ENCODE measurements around the gene DPEP3. TPM values are rescaled to one million over a fixed set of nuclear protein-coding genes. Genes with fewer than 3 reads are reported as not detected.
A peak's percentile ranks its signal among the peaks of the same experiment; 100 is the strongest.
"Not testable (repeated sequence)": the region's sequence is repeated elsewhere in the genome, so short reads cannot be mapped to it uniquely, and the experiment has no call there.

DPEP3 gene
- total RNA-seq, 1 donor from 2014 or later, result not detected

DNA sequence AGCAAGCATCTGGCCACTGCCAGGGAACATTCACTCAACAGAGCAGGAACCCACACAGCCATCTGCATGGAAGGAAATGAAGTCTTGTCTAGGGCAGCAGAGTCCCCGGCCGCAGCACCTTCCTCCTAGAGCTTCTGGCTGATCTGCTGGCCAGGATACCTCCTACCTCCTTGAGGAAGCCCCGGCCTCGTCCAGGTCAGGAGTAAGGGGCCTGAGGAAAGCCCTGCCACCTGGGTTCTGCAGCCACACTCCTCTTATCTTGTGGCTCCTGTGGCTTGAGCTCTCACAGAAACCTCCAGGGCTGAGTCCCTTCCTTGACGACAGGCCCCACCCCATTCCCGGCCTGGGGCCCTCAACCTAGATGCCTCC lies 13.7 kb upstream of the DPEP3 start:
- not testable (repeated sequence) for DNase-seq (ENCODE audit: low read depth)

DNA sequence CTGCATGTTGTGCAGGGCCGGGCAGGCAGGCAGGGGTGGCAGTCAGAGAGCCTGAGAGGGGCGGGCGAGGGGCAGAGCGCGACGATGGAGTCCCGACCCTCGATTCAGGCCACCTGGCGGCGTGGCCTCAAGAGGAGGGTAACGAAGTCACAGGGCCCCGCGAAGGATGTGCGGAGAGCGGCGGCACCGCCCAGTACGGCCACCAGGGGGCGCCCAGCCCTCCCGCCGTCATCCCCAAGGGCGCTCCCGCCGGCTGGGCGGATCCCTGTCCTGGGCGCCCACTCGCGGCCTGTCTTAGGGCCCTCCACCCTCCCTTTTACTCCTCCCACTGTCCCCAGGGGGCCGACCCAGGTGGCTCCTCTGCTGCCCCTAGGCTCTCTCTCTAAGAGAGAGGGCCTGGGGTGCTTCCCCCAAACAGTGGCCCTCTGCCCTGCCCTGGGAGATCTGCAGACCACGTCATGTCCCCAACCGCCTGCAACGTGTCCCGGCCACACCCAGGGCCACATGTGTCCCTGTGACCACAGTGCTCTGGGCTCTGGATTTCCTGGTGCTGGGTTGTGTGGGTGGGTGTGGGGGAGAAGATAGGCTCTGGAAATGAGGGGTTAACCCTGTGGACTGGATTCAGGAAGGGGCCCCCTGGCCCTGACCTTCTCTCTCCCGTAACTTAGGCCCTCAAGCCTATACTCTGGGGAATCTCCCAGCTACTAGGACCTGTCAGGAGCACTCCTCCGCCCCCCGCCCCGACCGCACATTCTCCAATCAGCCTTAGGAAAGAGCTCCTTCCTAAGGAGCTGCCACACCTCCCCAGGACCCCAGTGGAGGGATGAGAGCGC lies 13.1 kb upstream of the DPEP3 start:
- DNase-seq (ENCODE audit: low read depth), result peak; percentile 65

DNA sequence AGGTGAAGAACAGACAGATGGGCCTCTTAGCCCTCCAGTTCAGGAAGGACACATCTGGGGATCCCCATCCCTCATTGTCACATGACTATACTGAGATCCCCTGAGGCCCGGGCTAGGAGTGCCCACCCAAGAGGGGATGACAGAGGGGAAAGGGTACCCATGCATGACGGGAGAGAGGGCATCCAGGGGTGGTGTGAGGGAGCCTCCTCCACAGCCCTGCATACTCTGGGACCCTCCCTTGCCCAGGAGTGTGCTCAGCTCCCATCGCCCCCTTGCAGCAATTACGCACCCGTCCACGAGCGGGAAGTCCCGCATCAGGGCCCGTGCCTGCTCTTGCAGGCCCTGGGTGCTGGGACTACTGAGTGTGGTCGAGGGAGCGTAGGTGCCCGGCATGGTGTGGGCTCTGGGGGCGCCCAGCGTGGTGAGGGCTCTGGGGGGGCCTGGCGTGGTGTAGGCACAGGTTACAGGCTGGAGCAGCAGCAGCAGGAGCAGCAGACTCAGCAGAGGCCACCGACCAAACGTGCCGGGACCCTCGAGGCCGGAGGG lies 12.4 kb upstream of the DPEP3 start:
- no peak for DNase-seq (ENCODE audit: low read depth)

DNA sequence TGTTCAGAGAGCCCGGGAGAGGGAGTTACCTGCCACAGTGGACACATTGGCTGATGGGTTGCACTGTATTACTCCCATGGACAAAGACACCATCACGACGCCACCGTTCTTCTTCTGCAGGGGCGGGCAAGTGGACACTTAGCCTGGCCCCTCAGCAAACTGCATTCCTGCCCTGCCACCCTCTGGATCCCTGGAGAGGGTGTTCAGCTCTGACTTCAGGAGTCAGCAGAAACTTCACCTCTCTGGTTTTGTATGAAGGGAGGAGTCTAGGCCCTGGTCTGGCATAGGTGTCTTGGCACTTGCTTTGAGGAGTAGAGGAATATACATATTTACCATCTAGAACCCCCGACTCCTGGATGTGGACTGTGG lies 9.7 kb upstream of the DPEP3 start:
- no peak for DNase-seq (ENCODE audit: low read depth)

DNA sequence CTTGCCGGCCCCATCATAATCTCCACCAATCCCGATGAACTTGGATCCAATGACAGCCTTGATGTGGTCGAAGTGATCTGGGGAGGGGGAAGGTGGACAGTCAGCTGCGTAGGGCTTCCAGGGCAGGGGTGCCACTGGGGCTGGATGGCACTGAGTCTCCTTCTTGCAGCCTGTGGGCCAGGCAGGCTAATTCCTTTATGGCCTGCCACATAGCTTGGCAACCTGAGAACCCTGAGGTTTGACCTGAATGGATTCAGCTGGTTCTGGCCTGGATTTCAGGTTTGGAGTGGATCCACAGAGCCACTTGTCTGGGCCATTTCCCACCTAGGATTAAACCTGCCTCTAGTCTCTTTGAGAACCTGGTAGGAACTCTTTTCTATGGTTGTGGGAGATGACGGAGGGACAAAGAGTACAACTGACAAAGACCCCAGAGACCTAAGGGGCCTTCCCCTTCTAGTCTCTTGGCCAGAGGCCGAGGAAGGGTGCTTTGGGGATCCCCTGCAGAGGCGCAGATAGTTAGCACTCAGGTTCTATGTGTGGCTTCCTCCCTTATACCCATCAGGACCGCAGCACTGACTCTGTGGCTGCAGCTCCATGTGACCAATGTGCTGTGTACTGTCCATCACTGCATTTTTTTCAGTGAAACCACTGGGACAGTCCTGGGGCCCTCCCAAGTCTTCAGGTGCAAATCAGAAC lies 9.2 kb upstream of the DPEP3 start:
- DNase-seq (ENCODE audit: low read depth), result peak; percentile 57

DNA sequence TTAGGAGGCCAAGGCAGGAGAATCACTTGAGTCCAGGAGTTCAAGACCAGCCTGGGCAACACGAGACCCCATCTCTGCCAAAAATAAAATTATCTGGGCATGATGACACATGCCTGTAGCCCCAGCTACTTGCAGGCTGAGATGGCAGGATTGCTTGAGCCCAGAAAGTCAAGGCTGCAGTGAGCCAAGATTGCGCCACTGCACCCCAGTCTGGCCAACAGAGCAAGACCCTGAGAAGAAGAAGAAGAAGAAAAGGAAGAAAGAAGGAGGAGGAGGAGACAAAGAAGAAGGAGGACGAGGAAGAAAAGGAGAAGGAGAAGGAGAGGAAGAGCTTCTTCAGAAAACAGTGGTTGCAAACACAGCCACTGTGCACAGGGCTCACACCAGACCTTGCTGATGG lies 8.4 kb upstream of the DPEP3 start:
- DNase-seq (ENCODE audit: low read depth), result no peak

DNA sequence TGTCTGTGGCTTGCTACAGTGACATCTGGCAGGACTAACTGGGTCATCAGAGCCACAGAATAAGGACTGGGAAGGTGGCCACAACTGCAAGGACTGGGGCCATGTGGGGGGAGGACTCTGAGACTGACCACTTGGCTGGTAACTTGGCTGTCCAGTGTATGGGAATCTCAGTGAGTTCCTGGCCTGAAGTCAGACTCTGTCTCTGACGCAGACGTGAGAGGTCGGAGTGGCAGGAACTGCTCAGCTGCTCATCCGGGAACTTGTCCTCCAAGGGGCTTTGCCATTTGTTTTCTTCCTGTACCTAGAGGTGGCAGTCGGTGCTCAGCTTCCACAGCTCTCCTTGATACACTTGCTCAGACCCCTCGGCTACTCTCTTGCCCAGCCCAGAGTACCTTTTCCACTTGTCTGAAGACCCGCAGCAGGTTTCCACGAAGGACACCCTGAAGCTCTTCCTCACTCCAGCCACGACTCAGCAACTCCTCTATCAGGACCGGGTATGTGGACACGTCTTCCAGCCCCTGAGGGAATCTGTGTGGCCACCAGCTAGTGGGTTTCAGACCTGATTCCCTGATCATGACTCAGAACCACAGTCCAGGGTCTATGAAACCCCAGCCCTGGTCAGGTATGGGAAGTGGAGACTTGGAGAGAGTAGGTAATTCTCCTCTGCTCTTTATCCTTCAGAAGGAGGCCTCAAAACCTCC lies 7.3 kb upstream of the DPEP3 start:
- peak; percentile 70 for DNase-seq (ENCODE audit: low read depth)

DNA sequence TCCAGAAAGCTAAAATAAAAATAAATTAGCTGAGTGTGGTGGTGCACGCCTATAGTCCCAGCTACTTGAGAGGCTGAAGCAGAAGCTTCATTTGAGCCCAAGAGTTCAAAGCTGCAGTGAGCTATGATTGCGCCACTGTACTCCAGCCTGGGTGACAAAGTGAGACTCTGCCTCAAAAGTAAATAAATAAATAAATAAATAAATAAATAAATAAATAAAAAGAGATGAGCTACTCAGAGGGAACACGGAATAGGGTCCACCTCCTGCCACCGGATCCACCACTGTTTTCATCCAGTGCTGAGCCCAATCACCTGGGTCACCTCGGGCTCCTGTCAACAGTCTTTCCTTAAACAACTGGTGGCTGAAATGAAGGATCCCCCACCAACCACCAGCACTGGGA lies 6.7 kb upstream of the DPEP3 start:
- no peak for DNase-seq (ENCODE audit: low read depth)

DNA sequence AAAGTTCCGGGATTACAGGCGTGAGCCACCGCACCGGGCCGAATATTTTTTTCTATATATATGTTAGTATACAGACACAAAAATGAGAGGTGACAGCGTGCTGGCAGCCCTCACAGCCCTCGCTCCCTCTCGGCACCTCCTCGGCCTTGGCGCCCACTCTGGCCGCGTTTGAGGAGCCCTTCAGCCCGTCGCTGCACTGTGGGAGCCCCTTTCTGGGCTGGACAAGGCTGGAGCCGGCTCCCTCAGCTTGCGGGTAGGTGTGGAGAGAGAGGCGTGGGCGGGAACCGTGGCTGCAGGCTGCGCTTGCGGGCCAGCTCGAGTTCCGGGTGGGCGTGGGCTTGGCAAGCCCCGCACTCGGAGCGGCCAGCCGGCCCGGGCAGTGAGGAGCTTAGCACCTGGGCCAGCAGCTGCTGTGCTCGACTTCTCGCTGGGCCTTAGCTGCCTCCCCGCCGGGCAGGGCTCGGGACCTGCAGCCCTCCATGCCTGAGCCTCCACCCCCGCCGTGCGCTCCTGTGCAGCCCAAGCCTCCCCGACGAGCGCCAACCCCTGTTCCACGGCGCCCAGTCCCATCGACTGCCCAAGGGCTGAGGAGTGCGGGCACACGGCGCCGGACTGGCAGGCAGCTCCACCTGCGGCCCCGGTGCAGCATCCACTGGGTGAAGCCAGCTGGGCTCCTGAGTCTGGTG lies 1.9 kb upstream of the DPEP3 start:
- DNase-seq (ENCODE audit: low read depth), result no peak

DNA sequence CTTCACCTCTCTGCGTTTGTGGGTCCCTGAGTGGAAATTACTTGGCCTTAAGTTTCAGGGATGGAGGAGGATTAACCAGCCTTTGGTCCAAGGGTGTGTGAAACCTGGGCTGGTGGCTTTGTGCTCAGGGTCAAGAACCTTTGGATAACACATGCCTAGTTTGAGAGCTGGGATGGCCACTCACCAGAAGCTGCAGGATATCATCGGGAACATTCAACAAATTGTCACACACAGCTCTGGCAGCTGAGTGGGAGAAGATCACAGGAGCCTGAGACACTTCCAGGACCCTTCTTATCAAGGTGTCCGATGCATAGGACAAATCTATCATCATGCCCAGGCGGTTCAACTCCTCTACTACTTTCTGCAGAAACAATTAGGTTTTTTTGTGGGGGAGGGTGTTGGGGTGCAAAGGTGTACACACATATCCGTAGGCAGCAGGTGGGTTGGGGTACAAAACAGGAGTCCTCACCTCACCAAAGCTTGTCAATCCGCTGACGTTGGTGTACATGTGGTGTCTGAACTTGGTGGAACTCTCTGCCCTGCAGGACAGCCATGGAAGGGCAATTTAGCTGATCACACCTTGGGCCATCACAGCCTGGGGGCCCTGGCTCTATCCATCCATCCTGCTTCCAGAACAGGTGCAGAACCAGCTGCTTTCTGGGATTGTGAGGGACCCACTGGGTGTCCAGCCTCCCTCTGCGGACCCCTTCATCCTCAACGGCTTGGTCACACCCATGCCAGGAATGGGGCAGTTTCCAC lies 2.7 kb downstream of the DPEP3 start:
- DNase-seq (ENCODE audit: low read depth), result no peak

DNA sequence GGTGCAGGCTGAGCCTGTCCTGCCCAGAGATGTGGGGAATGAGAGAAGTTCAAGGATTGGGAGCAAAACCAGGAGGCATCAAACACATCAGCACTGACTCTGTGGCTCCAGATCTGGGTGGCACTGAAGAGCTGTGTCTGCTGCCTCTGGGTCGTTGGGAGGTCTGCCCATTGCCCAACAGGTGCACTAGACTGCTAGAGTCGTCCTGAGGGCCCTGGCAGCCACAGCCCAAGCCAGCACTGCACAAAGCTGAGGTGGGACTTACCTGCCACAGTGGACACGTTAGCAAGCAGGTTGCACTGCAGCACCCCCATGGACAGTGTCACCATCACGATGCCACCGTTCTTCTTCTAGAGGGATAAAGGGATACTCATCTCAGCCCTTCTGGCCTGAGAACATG lies 3.3 kb downstream of the DPEP3 start:
- DNase-seq (ENCODE audit: low read depth), result no peak

DNA sequence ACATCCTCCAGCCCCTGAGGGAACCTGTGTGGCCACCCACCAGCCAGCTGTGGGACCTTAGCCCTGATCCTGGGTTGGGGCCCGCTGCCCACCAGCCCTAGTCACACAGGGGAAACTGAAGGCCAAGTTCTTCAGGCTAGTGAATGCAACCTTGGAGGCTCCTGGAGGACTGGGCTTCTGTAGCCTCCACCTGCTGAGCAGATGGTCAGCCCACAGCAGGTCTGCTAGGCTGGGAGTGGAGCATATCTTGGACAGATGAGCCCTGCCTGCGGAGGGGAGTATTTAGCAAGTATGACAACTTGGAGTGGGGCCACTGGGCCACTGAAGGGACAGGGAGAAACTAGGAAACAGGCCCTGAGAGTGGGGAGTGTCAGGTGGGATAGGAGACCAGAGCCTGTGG lies 4.1 kb downstream of the DPEP3 start:
- no peak for DNase-seq (ENCODE audit: low read depth)

DNA sequence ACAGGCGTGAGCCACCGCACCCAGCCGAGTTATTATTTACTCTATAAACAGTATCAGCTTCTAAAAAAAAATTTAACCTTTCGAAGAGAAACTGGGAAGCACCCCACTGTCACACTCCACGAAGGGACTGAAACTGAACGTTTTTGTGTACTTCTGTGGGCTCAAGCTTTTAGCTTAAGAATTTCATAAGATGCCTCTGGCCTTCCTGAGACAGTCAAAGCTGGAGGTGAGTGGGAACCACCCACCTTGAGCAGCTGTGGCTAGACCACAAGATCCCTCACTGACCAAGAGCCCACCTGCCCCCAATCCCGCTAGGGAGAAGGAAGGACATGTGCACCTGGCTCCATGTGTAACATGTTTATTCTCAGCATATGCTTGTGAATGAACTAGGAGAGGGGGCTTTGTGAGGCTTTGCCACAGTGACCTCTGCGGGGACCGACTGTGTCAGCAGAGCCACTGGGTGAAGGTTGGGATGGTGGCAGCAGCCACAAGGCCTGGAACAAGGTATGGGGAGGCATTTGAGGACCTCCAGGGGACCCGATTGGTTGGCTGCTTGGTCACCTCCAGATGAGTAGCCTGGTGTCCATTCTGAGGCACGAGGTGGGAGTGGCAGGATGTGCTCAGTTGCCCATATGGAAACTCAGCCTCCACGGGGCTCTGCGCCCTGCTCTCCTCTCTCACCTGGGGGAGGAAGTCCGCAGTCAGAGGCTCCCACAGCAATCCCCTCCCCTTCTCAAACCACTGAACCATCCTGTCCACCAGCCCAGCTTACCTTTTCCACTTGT lies 4.8 kb downstream of the DPEP3 start:
- no peak for DNase-seq (ENCODE audit: low read depth)

DNA sequence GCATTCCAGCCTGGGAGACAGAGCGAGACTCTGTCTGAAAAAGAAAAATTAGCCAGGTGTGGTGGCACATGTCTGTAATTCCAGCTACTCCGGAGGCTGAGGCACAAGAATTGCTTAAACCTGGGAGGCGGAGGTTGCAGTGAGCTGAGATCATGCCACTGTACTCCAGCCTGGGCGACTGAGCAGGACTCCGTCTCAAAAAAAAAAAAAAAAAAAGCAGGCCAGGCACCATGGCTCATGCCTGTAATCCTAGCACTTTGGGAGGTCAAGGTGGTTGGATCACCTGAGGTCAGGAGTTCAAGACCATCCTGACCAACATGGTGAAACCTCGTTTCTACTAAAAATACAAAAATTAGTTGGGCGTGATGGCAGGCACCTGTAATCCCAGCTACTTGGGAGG lies 8.0 kb downstream of the DPEP3 start:
- DNase-seq (ENCODE audit: low read depth), result not testable (repeated sequence)

DNA sequence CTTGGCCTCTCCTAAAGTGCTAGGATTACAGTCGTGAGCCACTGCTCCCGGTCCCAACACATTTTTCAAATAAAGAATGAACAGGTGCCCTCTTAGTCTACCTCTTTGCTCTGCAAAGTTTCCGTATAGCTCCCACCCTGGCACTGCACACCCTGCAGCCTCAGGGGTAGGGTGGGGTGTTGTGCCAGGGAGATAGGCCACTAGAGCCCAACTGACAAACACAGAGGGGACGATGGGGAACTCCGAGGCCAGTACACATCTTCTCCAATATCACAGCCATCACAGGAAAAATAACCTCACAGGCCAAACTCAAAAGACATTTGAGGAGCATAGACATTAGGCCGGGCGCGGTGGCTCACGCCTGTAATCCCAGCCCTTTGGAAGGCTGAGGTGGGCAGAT lies 9.2 kb downstream of the DPEP3 start:
- DNase-seq (ENCODE audit: low read depth), result no peak

DNA sequence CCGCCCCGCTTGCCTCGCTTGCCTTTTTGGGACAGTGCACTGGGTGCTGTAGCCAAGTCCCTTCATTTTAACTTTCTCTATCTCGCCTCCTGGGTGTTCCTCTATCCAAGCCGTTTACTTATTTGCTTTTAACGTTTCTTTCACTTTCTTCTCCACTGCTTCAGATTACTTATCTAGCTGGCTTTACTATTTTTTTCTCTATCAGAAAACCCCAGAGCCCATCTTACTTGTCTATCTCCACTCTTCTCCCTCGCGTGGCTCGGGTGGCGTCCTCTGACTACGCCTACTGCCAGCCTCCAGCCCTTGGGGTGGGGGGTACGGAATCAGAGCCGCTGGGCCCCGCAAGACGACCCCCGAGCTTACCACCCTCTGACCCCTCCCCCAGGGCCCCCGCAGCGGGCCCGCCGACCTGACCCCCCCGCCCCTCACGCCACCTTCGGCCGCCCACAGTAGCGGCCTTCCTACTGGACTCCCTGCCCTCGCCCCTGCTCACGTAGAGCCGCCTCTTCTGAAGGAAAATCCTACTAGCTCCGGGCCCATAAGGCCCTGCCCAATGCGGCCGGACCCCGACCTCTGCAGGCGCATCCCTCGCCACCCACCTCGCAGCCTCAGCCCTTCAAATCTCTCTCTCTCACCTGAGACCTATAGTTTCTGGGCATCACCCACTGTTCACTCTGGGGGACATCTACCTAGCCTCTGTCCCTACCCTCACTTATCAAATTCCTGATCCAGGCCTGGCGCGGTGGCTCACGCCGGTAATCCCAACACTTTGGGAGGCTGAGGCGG lies 10.9 kb downstream of the DPEP3 start:
- no peak for DNase-seq (ENCODE audit: low read depth)

DNA sequence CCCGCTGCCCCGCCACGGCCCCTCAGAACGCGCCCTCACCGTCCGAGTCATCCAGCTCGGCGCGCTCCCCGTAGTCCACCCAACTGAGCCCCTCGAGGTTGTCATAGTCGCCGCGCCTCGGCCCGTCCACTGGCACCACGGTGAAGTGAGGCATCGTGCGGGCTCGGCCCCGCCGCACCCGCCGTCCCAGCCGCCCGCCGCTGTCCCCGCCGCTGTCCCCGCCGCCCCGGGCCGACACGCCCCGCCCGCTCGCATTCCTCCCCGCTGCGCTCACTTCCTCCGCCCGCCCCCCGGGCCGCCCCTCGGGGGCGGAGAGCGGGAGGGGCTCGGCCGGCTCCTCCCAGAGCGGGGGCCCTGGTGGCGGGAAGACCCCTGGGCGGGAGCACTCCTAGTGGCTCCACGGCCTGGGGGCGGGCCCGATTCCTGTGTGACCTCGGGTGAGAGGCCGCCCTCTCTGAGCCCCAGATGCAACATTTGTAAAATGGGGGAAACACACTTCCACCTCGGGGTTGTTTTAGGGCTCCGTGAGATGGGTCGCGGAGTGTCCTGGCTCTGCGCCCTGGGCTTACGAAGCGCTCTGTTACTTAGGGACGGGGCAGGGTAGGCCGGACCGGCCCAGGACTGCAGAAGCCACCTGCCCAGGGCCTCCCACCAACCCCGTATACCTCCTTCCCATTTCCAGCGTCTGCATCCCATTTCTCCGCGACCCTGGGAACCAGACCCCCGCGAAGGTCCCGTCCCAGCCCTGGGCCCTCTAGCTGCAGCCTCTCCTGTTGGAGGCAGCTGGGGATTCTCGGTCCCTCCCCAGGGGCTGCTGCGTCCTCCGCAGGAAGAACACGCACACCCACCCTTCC lies 11.7 kb downstream of the DPEP3 start, which contains the start of gene SLC12A4:
Gene SLC12A4 (minus strand): TSS at position 238 of the 854 bp plus-strand sequence. CDS start 84 bp downstream, at position 154.
- peak; percentile 86 for DNase-seq (ENCODE audit: low read depth)

DNA sequence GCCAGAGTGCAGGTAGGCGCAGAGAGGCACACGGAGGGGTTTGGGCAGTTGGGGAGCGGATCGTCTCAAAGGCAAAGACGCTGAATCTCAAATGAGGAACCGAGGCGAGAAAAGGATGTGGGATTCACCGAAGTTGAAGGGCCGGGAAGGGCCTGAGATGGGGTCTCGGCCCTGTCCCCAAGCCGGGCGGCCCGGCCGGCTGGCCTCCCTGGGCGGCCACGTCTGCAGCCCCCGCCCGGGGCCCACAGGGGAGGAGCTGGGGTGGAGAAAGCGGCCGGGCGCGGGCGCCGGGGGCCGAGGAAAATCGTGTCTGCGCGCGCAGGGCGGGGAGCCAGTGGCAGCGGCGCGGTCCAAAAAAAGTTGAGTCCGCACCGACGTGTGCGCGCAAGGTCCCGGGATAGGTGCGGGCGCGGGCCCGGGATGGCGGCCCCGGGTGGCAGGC lies 12.3 kb downstream of the DPEP3 start:
- DNase-seq (ENCODE audit: low read depth), result peak; percentile 49

All from myocyte (in vitro differentiated cells).